Measurements from ENCODE around the gene XYLT2. TPM values are rescaled to one million over a fixed set of nuclear protein-coding genes. Genes with fewer than 3 reads are reported as not detected.
A peak's percentile ranks its signal among the peaks of the same experiment; 100 is the strongest.

The XYLT2 gene
- total RNA-seq, 1 experiment from 2014 or later, result 26.4 TPM

- Mint-ChIP-seq H3K27me3 (ENCODE audit: low read depth) (peaks cover 5% of the 10 kb centered on the region; the same call in 1 of the 2 replicates), H3K4me1 (peaks cover 17 to 37% of the 10 kb centered on the region in 2 experiments), H3K4me3 (no peak overlapping the region), H3K27ac (peak overlapping the region in 1 of 3 experiments; percentile 57; a peak in 1 of 7 replicates), H3K9me3 (no peaks in the 10 kb centered on the region), H3K36me3 (ENCODE audit: insufficient read depth in 1 of 3, low read depth in 3 of 3) (no peaks in the 10 kb centered on the region)
- TF ChIP-seq CTCF (conservative IDR thresholded peaks at IDR 0.05), result no peak
- H2AK5ac ChIP-seq (ENCODE audit: insufficient read length, low read length), result no peak overlapping the region
- no peaks in the 10 kb centered on the region for H3K79me2 ChIP-seq (ENCODE audit: insufficient read depth, low read length)
- H3K79me1 ChIP-seq (ENCODE audit: insufficient read depth, low read depth, low read length, poor library complexity, severe bottlenecking), result no peaks in the 10 kb centered on the region
- no peak overlapping the region for H3K9ac ChIP-seq (ENCODE audit: extremely low read depth, insufficient read length, low read length)
- no peaks in the 10 kb centered on the region for H3K27me3 ChIP-seq (ENCODE audit: insufficient read depth, low read length)
- H2AFZ ChIP-seq (ENCODE audit: low read length), result no peak overlapping the region
- H3K23ac ChIP-seq (ENCODE audit: insufficient read length, low read depth, low read length), result no peak overlapping the region
- no peak overlapping the region for H4K91ac ChIP-seq (ENCODE audit: insufficient read length, low read depth, low read length)
- no CpG with 5 or more reads among the region's 9 CpGs for WGBS (ENCODE audit: extremely low coverage, insufficient read length, low lambda C conversion rate)
- H3K23me2 ChIP-seq (ENCODE audit: insufficient read length, low read depth, low read length, poor library complexity, severe bottlenecking), result no peaks in the 10 kb centered on the region
- no peak overlapping the region for H2BK5ac ChIP-seq (ENCODE audit: insufficient read length, low read length)
- H3K4ac ChIP-seq (ENCODE audit: low read depth, low read length), result no peak overlapping the region
- H2BK12ac ChIP-seq (ENCODE audit: insufficient read length, low read depth, low read length), result no peak overlapping the region
- H4K20me1 ChIP-seq (ENCODE audit: control insufficient read depth, insufficient read depth, insufficient read length), result peaks cover 4% of the 10 kb centered on the region
- H3T11ph ChIP-seq (ENCODE audit: low read length), result no peak overlapping the region
- H2BK20ac ChIP-seq (ENCODE audit: low read depth, low read length, poor library complexity, severe bottlenecking), result no peak overlapping the region
- no peak overlapping the region for H3K14ac ChIP-seq (ENCODE audit: insufficient read depth, low read length)
- no peak overlapping the region for H4K5ac ChIP-seq (ENCODE audit: insufficient read length, low read depth, low read length)
- no peak overlapping the region for H2BK120ac ChIP-seq (ENCODE audit: low read depth, low read length, poor library complexity, severe bottlenecking)
- H3K18ac ChIP-seq (ENCODE audit: insufficient read length, low read depth, low read length), result no peak overlapping the region
- no peak for DNase-seq
- no peak overlapping the region for H3K27ac ChIP-seq (ENCODE audit: insufficient read length, low read depth, low read length)
- H4K8ac ChIP-seq (replicated peaks; ENCODE audit: insufficient read length, low read depth, low read length), result no peak overlapping the region
- H3K4me2 ChIP-seq (ENCODE audit: insufficient read depth, insufficient read length, low read length), result no peak overlapping the region
- H3K56ac ChIP-seq (ENCODE audit: insufficient read length, low read depth, low read length), result no peak overlapping the region
- no peak overlapping the region for H2BK15ac ChIP-seq (ENCODE audit: low read depth, low read length)
- H3K4me1 ChIP-seq (ENCODE audit: insufficient read depth, low read length), result peaks cover 2% of the 10 kb centered on the region; the same call in 1 of the 2 replicates
- H3K9me3 ChIP-seq (ENCODE audit: control insufficient read depth, low read depth, low read length), result no peaks in the 10 kb centered on the region
Observed at GRCh38 chr17:50301891-50302584, 43.9 kb upstream of the XYLT2 start.
